Suprapubic skin (tissue), 4 donors: ENCODE results near the gene SHROOM3.

Source experiments
- POLR2A ChIP-seq, 2 donors: fragments of 450-650 bp; IDR thresholded peaks; one replicate each; pipeline ENCODE4 v1.6.1; 2017; ENCODE audit warnings: antibody characterized with exemption in 2 of 2, mild to moderate bottlenecking in 2 of 2, moderate library complexity in 2 of 2
- POLR2AphosphoS5 ChIP-seq, 3 donors: sonication (generic); formaldehyde crosslinking; IDR thresholded peaks; one replicate each; pipeline ENCODE4 v1.6.1; 2017; ENCODE audit warnings: antibody characterized with exemption in 3 of 3

DNA sequence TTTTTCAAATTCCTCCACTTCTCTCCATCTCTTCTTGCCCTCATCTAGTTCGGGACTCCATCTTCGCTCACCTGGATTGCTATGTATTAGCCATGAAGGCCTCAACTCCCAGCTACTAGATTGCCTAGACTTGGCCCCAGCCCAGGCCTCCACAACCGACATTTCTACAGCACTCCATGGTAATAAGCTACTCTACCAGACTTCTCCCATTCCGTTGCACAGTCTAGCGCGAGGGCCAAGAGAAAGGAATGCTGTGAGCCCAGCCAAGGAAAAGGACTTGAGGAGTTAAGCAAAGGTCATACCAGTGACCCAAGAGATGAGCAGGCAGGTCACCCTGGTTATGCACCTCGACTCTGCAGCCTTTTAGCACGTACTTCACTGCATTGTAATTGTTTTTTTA lies 387.3 kb downstream of the SHROOM3 start:
- TF ChIP-seq POLR2A (IDR thresholded peaks at IDR 0.05) (no peak), POLR2AphosphoS5 (IDR thresholded peaks at IDR 0.05) (no peak)
